Nephron progenitor cell (in vitro differentiated cells): ENCODE measurements around the gene FAM81A.

Experiments
- DNase-seq: peaks from one replicate; pipeline ENCODE4 v3.0.0; 2021
- H3K27ac Mint-ChIP-seq: 2 replicates; pipeline ENCODE4 v1.8.0; 2021; ENCODE audit warnings: mild to moderate bottlenecking, moderate library complexity, mixed read lengths
- H3K27me3 Mint-ChIP-seq: 2 replicates; pipeline ENCODE4 v1.8.0; 2021; ENCODE audit warnings: mild to moderate bottlenecking, low read depth, mixed read lengths; ENCODE audit not compliant: poor library complexity
- H3K36me3 Mint-ChIP-seq: 2 replicates; pipeline ENCODE4 v1.8.0; 2021; ENCODE audit warnings: low read depth, mixed read lengths
- H3K4me1 Mint-ChIP-seq: 2 replicates; pipeline ENCODE4 v1.8.0; 2021; ENCODE audit warnings: mixed read lengths
- H3K4me3 Mint-ChIP-seq: 2 replicates; pipeline ENCODE4 v1.8.0; 2021; ENCODE audit warnings: mild to moderate bottlenecking, moderate library complexity, mixed read lengths
- H3K9me3 Mint-ChIP-seq: 2 replicates; pipeline ENCODE4 v1.8.0; 2021; ENCODE audit warnings: mild to moderate bottlenecking, moderate library complexity, mixed read lengths
- CTCF ChIP-seq: fragments of 200-600 bp; sonication (generic); IDR thresholded peaks from 2 replicates; pipeline ENCODE4 v1.5.0; 2021; ENCODE audit warnings: antibody characterized with exemption

Gene FAM81A

GRCh38 chr15:59434481-59434880 is 3.5 kb upstream of the FAM81A start:
- H3K27me3 Mint-ChIP-seq: peaks cover 73% of the 10 kb centered on the region
- H3K36me3 Mint-ChIP-seq: no peaks in the 10 kb centered on the region
- no peak overlapping the region for H3K27ac Mint-ChIP-seq

GRCh38 chr15:59436774-59437141 is 1.2 kb upstream of the FAM81A start:
- Mint-ChIP-seq H3K4me3 (peak overlapping the region; percentile 85), H3K9me3 (no peaks in the 10 kb centered on the region), H3K27ac (no peak overlapping the region), H3K27me3 (peaks cover 90% of the 10 kb centered on the region), H3K4me1 (peaks cover 14% of the 10 kb centered on the region), H3K36me3 (no peaks in the 10 kb centered on the region)
- no peak for DNase-seq
- TF ChIP-seq CTCF: no peak

More at GRCh38 chr15:59434481-59434880, 3.5 kb upstream of the FAM81A start:
- Mint-ChIP-seq H3K9me3 (peaks cover 4% of the 10 kb centered on the region), H3K4me1 (peaks cover 14% of the 10 kb centered on the region), H3K4me3 (no peak overlapping the region)
- no peak for DNase-seq
- TF ChIP-seq CTCF: no peak

DNA sequence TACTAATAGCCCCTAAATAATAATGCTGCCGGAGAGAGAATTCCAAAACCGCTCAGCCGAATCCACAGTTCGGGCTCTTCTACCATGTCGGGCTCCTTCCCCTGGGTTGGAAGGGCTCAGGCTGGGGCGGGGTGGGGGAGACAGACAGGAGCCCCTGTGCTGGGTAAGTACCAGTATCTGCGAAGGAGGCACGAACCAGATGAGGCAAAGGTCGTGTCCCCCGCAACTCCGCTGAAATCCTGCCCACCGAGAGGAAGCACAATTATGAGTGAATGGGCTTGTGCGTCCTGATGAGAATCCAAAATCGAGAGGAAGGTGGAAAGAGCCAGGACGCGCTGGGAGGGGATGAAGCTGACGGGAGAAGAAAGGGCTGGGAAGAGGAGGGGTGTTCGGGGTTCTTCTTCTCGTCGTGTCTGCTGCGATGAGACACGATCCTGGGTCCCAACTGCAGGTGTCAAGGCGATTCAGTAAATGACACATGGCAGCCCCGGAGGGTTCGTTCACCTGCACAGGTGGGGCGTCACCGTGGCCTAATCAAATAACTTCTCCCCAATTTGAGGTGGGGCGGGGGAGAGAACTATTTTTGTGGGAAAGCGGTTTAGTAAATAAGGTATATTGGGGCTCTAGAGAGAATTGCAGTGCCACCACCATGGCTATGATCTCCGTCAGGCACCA is 707 bp upstream of the FAM81A start:
- Mint-ChIP-seq H3K27ac (no peak overlapping the region), H3K9me3 (no peaks in the 10 kb centered on the region), H3K4me1 (peaks cover 14% of the 10 kb centered on the region), H3K36me3 (no peaks in the 10 kb centered on the region), H3K4me3 (peak overlapping the region; percentile 85), H3K27me3 (peaks cover 90% of the 10 kb centered on the region)
- TF ChIP-seq CTCF: no peak
- peak; percentile 24 for DNase-seq

DNA sequence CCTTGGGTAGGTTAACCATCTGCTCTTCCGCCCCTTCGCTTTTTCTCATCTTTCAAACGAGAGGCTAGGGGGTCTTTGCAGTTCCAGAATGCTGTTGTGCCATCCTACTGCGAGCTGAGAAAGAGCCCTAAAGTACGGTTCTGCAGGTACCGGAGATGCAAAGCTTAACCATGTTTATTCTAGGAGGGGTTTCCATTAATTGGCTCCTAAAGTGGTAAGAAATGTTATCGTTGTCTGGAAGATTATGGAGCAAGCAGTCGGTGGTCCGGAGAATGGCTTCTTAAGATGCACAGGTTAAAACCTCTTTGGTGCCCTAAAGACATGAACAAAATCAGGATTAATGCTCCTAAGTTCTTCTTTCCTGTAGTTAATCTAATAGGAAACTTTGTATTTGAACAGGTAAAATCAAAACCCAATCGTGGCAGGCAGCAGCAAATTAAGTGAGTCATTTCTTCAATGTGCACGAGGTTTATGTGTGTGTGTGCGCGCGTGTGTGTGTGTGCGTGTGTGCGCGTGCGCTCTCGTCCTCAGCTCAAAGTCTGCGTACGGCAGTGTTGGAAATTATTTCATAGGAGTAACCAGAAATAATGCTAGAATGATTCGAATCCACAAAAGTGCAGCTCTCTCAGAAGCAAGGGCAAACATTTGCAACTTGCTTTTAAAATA is 772 bp downstream of the FAM81A start:
- Mint-ChIP-seq H3K4me1 (peaks cover 19% of the 10 kb centered on the region), H3K9me3 (no peaks in the 10 kb centered on the region), H3K4me3 (peak overlapping the region; percentile 78), H3K27me3 (peaks cover 78% of the 10 kb centered on the region), H3K36me3 (no peaks in the 10 kb centered on the region), H3K27ac (no peak overlapping the region)
- DNase-seq: no peak
- TF ChIP-seq CTCF: no peak

GRCh38 chr15:59439576-59439975 is 1.6 kb downstream of the FAM81A start:
- Mint-ChIP-seq H3K36me3 (no peaks in the 10 kb centered on the region), H3K27me3 (peaks cover 73% of the 10 kb centered on the region)

More at GRCh38 chr15:59439576-59439975, 1.6 kb downstream of the FAM81A start:
- peaks cover 22% of the 10 kb centered on the region for H3K4me1 Mint-ChIP-seq
- TF ChIP-seq CTCF: no peak
- H3K9me3 Mint-ChIP-seq: no peaks in the 10 kb centered on the region
- H3K4me3 Mint-ChIP-seq: peak overlapping the region; percentile 37
- no peak overlapping the region for H3K27ac Mint-ChIP-seq
- no peak for DNase-seq
